HEK293 (cell line): Measurements from ENCODE around the gene TACC2.

Source experiments
- CTCF ChIA-PET: fragments of 350-600 bp; formaldehyde crosslinking; extraction: SDS; loops from one replicate; lab custom pipeline; 2021; ENCODE audit warnings: antibody characterized with exemption; lab: Yijun Ruan, JAX
- POLR2A ChIA-PET: fragments of 300-600 bp; formaldehyde crosslinking; extraction: SDS; loops from one replicate; lab custom pipeline; 2020; ENCODE audit warnings: antibody characterized with exemption, inconsistent platforms; lab: Yijun Ruan, JAX
- H3K27ac ChIP-seq: fragments of 200-500 bp; sonication (Bioruptor generic); 2 replicates; pipeline ENCODE4 v1.5.1; 2014; ENCODE audit warnings: low read depth, low read length, control low read depth, inconsistent platforms; ENCODE audit errors: extremely low read depth
- H3K36me3 ChIP-seq, 2 experiments: fragments of 200-500 bp in 1 of 2; sonication (Bioruptor generic) in 1 of 2; 1 replicate in 1 of 2; 2 replicates in 1 of 2; pipeline ENCODE4 v1.5.1; 2014 to 2017; ENCODE audit warnings: inconsistent platforms in 2 of 2, low read length in 2 of 2; ENCODE audit not compliant: control insufficient read depth in 2 of 2, insufficient read depth in 1 of 2
- H3K4me1 ChIP-seq: fragments of 200-500 bp; sonication (Bioruptor generic); 2 replicates; pipeline ENCODE4 v1.5.1; 2014; ENCODE audit warnings: mild to moderate bottlenecking, low read length, inconsistent platforms; ENCODE audit not compliant: control insufficient read depth, insufficient read depth
- H3K4me3 ChIP-seq: 2 replicates; pipeline ENCODE4 v1.5.1; 2011; ENCODE audit warnings: low read depth, mild to moderate bottlenecking, control low read depth, low read length, moderate library complexity
- H3K9me3 ChIP-seq: fragments of 200-500 bp; sonication (Bioruptor generic); 2 replicates; pipeline ENCODE4 v1.5.1; 2014; ENCODE audit warnings: low read depth, low read length, inconsistent platforms; ENCODE audit not compliant: control insufficient read depth, insufficient read depth
- GLI2 ChIP-seq: fragments of 450-650 bp; formaldehyde crosslinking; IDR thresholded peaks from 2 replicates; pipeline ENCODE4; 2017; ENCODE audit warnings: missing biosample characterization, missing genetic modification characterization, low read depth, borderline replicate concordance
- GLI4 ChIP-seq: fragments of 450-650 bp; formaldehyde crosslinking; IDR thresholded peaks from 2 replicates; pipeline ENCODE4 v1.5.1; 2016; ENCODE audit warnings: missing biosample characterization, missing genetic modification characterization
- HOXA7 ChIP-seq: sonication (generic); formaldehyde crosslinking; IDR thresholded peaks from 2 replicates; pipeline ENCODE4 v1.8.1; 2022; ENCODE audit warnings: missing genetic modification reagents, borderline replicate concordance
- IKZF3 ChIP-seq: fragments of 450-650 bp; IDR thresholded peaks from 2 replicates; pipeline ENCODE4 v1.5.0; 2018; ENCODE audit warnings: missing biosample characterization, mild to moderate bottlenecking, missing genetic modification characterization, moderate library complexity
- REPIN1 ChIP-seq: fragments of 450-650 bp; formaldehyde crosslinking; IDR thresholded peaks from 2 replicates; pipeline ENCODE4 v1.5.1; 2017; ENCODE audit warnings: missing biosample characterization, missing genetic modification characterization, low read depth
- ZFP41 ChIP-seq: fragments of 450-650 bp; formaldehyde crosslinking; IDR thresholded peaks from 2 replicates; pipeline ENCODE4 v1.5.1; 2016; ENCODE audit warnings: missing biosample characterization, missing genetic modification characterization, borderline replicate concordance
- ZFP69B ChIP-seq: fragments of 450-650 bp; formaldehyde crosslinking; IDR thresholded peaks from 2 replicates; pipeline ENCODE4 v1.5.1; 2016; ENCODE audit warnings: missing biosample characterization, missing genetic modification characterization
- ZIC2 ChIP-seq: fragments of 450-650 bp; formaldehyde crosslinking; IDR thresholded peaks from 2 replicates; pipeline ENCODE4 v1.5.1; 2016; ENCODE audit warnings: missing biosample characterization, missing genetic modification characterization
- ZNF155 ChIP-seq: fragments of 450-650 bp; formaldehyde crosslinking; IDR thresholded peaks from 2 replicates; pipeline ENCODE4 v1.5.1; 2016; ENCODE audit warnings: missing biosample characterization, missing genetic modification characterization
- ZNF23 ChIP-seq: fragments of 450-650 bp; formaldehyde crosslinking; IDR thresholded peaks from 2 replicates; pipeline ENCODE4 v1.5.1; 2016; ENCODE audit warnings: missing biosample characterization, missing genetic modification characterization, borderline replicate concordance
- ZNF302 ChIP-seq: fragments of 450-650 bp; formaldehyde crosslinking; IDR thresholded peaks from 2 replicates; pipeline ENCODE4 v1.5.1; 2016; ENCODE audit warnings: missing biosample characterization, missing genetic modification characterization, low read depth
- ZNF404 ChIP-seq: fragments of 450-650 bp; formaldehyde crosslinking; IDR thresholded peaks from 2 replicates; pipeline ENCODE4 v1.5.1; 2017; ENCODE audit warnings: missing biosample characterization, missing genetic modification characterization
- ZNF514 ChIP-seq: fragments of 450-650 bp; formaldehyde crosslinking; IDR thresholded peaks from 2 replicates; pipeline ENCODE4 v1.5.1; 2016; ENCODE audit warnings: missing biosample characterization, missing genetic modification characterization
- ZNF585B ChIP-seq: fragments of 450-650 bp; formaldehyde crosslinking; IDR thresholded peaks from 2 replicates; pipeline ENCODE4 v1.5.1; 2016; ENCODE audit warnings: missing biosample characterization, missing genetic modification characterization
- ZNF629 ChIP-seq: fragments of 450-650 bp; formaldehyde crosslinking; IDR thresholded peaks from 2 replicates; pipeline ENCODE4 v1.5.1; 2017; ENCODE audit warnings: missing biosample characterization, missing genetic modification characterization
- ZNF664 ChIP-seq: fragments of 450-650 bp; formaldehyde crosslinking; IDR thresholded peaks from 2 replicates; pipeline ENCODE4 v1.5.1; 2016; ENCODE audit warnings: missing biosample characterization, missing genetic modification characterization
- ZNF776 ChIP-seq: fragments of 450-650 bp; formaldehyde crosslinking; IDR thresholded peaks from 2 replicates; pipeline ENCODE4 v1.5.0; 2017; ENCODE audit warnings: missing biosample characterization, missing genetic modification characterization, borderline replicate concordance
- ZNF837 ChIP-seq: fragments of 450-650 bp; formaldehyde crosslinking; IDR thresholded peaks from 2 replicates; pipeline ENCODE4 v1.5.1; 2016; ENCODE audit warnings: missing biosample characterization, missing genetic modification characterization
- TF ChIP-seq, protein P1 (sequence below): fragments of 450-650 bp; formaldehyde crosslinking; IDR thresholded peaks from 2 replicates; pipeline ENCODE4 v1.5.1; 2016; ENCODE audit warnings: missing biosample characterization, missing genetic modification characterization
- TF ChIP-seq, protein P2 (sequence below): fragments of 450-650 bp; formaldehyde crosslinking; conservative IDR thresholded peaks from 2 replicates; pipeline ENCODE4 v1.5.1; 2016; ENCODE audit warnings: low read depth, missing biosample characterization, missing genetic modification characterization
- TF ChIP-seq, protein P3 (sequence below): fragments of 450-650 bp; formaldehyde crosslinking; optimal IDR thresholded peaks from 2 replicates; pipeline ENCODE3; 2016; ENCODE audit warnings: missing biosample characterization, mild to moderate bottlenecking, missing genetic modification characterization

The TACC2 gene

DNA sequence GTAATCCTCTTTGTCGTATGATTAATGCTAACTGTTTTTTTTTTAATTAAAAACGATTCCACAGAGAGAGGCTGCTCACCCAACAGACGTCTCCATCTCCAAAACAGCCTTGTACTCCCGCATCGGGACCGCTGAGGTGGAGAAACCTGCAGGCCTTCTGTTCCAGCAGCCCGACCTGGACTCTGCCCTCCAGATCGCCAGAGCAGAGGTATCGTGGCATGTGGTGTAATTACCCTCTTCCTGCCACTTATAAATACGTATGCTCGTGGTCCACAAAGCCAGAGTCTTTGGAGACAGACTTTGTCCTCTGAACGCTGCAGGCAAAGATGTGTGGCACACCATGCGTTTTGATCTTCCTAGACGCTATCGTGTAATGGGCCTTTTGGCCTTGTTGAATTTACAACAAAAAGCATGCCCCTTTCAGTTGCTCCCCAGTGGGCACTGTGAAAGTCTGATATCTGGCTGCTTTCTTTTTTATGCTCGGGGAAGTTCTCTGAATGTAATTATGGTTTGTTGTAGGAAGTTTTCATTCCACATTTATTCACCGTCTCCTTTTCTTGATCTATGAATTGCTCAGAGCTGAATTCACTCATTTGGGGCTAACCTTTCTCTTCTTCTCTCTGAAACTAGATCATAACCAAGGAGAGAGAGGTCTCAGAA, 248.5 kb downstream of the TACC2 start (continued):
- no peak for TF ChIP-seq IKZF3

DNA sequence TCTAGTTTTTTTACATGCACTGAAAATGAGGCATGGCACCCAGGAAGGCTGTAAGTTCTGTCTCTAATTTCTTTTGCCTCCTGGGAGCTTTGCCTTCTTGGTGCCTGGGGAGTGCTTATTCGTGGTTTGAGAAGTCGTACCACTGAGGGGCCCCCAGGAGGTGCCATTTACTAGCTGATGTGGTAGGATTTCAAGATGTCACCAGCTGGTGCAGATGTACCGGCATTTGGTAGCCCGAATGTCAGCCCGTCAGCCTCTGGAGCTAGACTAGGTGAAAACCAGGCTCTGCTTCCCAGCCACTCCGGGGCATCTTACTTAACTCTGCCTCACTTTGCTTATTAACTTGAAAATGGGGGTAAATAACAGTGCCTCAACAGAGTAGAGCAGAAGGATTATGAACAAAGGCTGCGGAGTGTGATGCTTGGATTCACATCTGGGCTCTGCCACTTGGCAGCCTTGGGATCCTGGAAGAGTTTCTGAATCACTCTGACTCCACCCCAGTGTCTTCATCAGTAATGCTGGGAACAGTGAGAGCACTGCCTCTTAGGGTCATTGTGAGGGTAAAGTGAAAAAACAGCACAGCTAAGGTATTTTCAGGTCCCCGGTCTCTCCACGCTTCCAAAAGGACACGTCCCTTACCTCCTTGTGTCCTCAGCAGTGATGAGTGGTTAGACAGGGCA, 250.8 kb downstream of the TACC2 start:
- ChIA-PET CTCF (interaction anchor here (0.7 to 1.4 kb wide), 3 partner anchors 28 to 316 kb away, joined by 3 to 4 read pairs (median 3); no protein-coding TSS in a partner anchor), POLR2A (no interaction called here)

DNA sequence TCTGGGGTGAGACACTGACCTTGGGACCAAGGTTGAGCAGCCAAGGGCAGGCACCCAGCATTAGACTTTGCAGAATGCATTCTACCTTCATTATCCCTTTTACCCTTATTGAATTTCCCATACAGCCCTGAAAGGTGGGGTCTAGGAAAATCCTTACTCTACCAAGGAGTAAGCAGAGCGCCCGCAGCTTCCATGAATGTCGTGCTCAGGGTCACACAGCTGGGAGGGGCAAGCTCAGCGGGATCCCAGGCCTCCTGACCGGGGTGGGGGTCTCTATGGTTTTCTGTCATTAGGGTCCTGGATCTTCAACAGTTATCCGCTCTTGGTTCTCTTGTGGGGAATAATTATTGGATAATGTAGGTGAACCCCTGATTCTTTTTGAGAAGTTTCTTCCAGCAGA, 251.4 kb downstream of the TACC2 start:
- POLR2A ChIA-PET: no interaction called here
- H3K9me3 ChIP-seq: no peaks in the 10 kb centered on the region
- CTCF ChIA-PET: interaction anchor here (1.4 kb wide), 1 partner anchor 27 kb away, joined by 4 read pairs; no protein-coding TSS in a partner anchor
- TF ChIP-seq ZFP69B (tag by site-specific recombination) (no peak), ZNF664 (tag by site-specific recombination) (no peak), ZNF302 (tag by site-specific recombination) (no peak), GLI2 (tag by site-specific recombination) (no peak), ZNF514 (tag by site-specific recombination) (no peak), ZNF404 (tag by site-specific recombination) (no peak), REPIN1 (tag by site-specific recombination) (no peak), ZNF837 (tag by site-specific recombination) (no peak), ZNF23 (no peak), ZNF776 (tag by site-specific recombination) (no peak), ZNF155 (tag by site-specific recombination) (no peak)
- TF ChIP-seq, protein P1, sequence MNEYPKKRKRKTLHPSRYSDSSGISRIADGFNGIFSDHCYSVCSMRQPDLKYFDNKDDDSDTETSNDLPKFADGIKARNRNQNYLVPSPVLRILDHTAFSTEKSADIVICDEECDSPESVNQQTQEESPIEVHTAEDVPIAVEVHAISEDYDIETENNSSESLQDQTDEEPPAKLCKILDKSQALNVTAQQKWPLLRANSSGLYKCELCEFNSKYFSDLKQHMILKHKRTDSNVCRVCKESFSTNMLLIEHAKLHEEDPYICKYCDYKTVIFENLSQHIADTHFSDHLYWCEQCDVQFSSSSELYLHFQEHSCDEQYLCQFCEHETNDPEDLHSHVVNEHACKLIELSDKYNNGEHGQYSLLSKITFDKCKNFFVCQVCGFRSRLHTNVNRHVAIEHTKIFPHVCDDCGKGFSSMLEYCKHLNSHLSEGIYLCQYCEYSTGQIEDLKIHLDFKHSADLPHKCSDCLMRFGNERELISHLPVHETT (tag by site-specific recombination): no peak
- H3K36me3 ChIP-seq: peaks cover 0 to 16% of the 10 kb centered on the region in 2 experiments; a peak in 2 of 3 replicates
- no peak overlapping the region for H3K27ac ChIP-seq
- no peak overlapping the region for H3K4me3 ChIP-seq
- no peaks in the 10 kb centered on the region for H3K4me1 ChIP-seq

More for the DNA sequence above, 250.8 kb downstream of the TACC2 start:
- H3K9me3 ChIP-seq: no peaks in the 10 kb centered on the region
- H3K36me3 ChIP-seq: peaks cover 0 to 16% of the 10 kb centered on the region in 2 experiments; a peak in 2 of 3 replicates
- TF ChIP-seq ZFP41 (tag by site-specific recombination) (no peak), HOXA7 (CRISPR knock-in tag) (no peak), REPIN1 (tag by site-specific recombination) (no peak), GLI4 (tag by site-specific recombination) (no peak), ZNF629 (no peak), ZIC2 (tag by site-specific recombination) (no peak), ZNF585B (tag by site-specific recombination) (no peak)
- TF ChIP-seq, protein P2, sequence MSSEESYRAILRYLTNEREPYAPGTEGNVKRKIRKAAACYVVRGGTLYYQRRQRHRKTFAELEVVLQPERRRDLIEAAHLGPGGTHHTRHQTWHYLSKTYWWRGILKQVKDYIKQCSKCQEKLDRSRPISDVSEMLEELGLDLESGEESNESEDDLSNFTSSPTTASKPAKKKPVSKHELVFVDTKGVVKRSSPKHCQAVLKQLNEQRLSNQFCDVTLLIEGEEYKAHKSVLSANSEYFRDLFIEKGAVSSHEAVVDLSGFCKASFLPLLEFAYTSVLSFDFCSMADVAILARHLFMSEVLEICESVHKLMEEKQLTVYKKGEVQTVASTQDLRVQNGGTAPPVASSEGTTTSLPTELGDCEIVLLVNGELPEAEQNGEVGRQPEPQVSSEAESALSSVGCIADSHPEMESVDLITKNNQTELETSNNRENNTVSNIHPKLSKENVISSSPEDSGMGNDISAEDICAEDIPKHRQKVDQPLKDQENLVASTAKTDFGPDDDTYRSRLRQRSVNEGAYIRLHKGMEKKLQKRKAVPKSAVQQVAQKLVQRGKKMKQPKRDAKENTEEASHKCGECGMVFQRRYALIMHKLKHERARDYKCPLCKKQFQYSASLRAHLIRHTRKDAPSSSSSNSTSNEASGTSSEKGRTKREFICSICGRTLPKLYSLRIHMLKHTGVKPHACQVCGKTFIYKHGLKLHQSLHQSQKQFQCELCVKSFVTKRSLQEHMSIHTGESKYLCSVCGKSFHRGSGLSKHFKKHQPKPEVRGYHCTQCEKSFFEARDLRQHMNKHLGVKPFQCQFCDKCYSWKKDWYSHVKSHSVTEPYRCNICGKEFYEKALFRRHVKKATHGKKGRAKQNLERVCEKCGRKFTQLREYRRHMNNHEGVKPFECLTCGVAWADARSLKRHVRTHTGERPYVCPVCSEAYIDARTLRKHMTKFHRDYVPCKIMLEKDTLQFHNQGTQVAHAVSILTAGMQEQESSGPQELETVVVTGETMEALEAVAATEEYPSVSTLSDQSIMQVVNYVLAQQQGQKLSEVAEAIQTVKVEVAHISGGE (tag by site-specific recombination): no peak
- TF ChIP-seq, protein P3, sequence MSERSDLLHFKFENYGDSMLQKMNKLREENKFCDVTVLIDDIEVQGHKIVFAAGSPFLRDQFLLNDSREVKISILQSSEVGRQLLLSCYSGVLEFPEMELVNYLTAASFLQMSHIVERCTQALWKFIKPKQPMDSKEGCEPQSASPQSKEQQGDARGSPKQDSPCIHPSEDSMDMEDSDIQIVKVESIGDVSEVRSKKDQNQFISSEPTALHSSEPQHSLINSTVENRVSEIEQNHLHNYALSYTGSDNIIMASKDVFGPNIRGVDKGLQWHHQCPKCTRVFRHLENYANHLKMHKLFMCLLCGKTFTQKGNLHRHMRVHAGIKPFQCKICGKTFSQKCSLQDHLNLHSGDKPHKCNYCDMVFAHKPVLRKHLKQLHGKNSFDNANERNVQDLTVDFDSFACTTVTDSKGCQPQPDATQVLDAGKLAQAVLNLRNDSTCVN (tag by site-specific recombination): no peak
- TF ChIP-seq, protein P1 (tag by site-specific recombination): no peak
- H3K27ac ChIP-seq: no peak overlapping the region
- no peak overlapping the region for H3K4me3 ChIP-seq
- no peaks in the 10 kb centered on the region for H3K4me1 ChIP-seq
